Measurements from ENCODE around the gene CACNA1C. TPM values are rescaled to one million over a fixed set of nuclear protein-coding genes. Genes with fewer than 3 reads are reported as not detected.
A peak's percentile ranks its signal among the peaks of the same experiment; 100 is the strongest.

CACNA1C gene
- total and polyA plus RNA-seq, 4 donors, result 14.8 to 22.2 (median 18.3) TPM

GRCh38 chr12:2432856-2433255 is 380.1 kb downstream of the CACNA1C start:
- Histone ChIP-seq H3K27me3 (ENCODE audit: control insufficient read depth, insufficient read depth, low read length) (no peaks in the 10 kb centered on the region), H3K27ac (ENCODE audit: low read depth, low read length) (no peak overlapping the region), H3K36me3 (ENCODE audit: control insufficient read depth, insufficient read depth, low read length) (peaks cover 4% of the 10 kb centered on the region), H3K4me3 (ENCODE audit: low read depth, low read length) (no peak overlapping the region), H3K4me1 (ENCODE audit: control insufficient read depth, insufficient read depth, low read length) (peaks cover 7% of the 10 kb centered on the region), H3K9me3 (ENCODE audit: control insufficient read depth, insufficient read depth, low read length) (no peaks in the 10 kb centered on the region)
- no peak for DNase-seq (ENCODE audit: low read depth in 4 of 6, low spot score in 6 of 6)
- 72% methylated on average over 4 of the region's 5 CpGs for WGBS (ENCODE audit: insufficient coverage)

DNA sequence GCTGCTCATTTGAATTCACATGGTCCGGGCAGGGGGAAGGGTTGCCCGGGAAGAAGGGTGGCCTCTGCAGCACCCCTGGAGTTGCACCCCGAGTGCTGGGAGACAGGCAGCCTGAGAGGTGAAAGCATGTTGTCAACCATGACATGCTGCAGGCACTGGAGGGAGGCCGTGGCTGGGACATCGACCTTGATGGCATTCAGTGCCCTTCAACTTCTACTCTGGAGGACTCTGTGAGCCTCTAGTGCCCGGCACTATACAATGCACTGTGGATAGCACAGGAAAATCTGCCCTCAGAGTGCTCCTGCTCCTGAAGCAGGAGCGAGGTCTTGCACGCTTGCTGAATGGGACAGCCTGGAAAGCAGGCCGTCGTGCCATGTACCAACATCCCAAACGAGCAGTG is 382.7 kb downstream of the CACNA1C start:
- Histone ChIP-seq H3K4me1 (ENCODE audit: control insufficient read depth, insufficient read depth, low read length) (peaks cover 9% of the 10 kb centered on the region), H3K27me3 (ENCODE audit: control insufficient read depth, insufficient read depth, low read length) (no peaks in the 10 kb centered on the region), H3K4me3 (ENCODE audit: low read depth, low read length) (no peak overlapping the region), H3K9me3 (ENCODE audit: control insufficient read depth, insufficient read depth, low read length) (no peaks in the 10 kb centered on the region), H3K36me3 (ENCODE audit: control insufficient read depth, insufficient read depth, low read length) (peaks cover 4% of the 10 kb centered on the region), H3K27ac (ENCODE audit: low read depth, low read length) (no peak overlapping the region)
- 89% methylated on average over 11 of the region's 11 CpGs for WGBS (ENCODE audit: insufficient coverage)
- DNase-seq (ENCODE audit: low read depth in 4 of 6, low spot score in 6 of 6), result no peak

DNA sequence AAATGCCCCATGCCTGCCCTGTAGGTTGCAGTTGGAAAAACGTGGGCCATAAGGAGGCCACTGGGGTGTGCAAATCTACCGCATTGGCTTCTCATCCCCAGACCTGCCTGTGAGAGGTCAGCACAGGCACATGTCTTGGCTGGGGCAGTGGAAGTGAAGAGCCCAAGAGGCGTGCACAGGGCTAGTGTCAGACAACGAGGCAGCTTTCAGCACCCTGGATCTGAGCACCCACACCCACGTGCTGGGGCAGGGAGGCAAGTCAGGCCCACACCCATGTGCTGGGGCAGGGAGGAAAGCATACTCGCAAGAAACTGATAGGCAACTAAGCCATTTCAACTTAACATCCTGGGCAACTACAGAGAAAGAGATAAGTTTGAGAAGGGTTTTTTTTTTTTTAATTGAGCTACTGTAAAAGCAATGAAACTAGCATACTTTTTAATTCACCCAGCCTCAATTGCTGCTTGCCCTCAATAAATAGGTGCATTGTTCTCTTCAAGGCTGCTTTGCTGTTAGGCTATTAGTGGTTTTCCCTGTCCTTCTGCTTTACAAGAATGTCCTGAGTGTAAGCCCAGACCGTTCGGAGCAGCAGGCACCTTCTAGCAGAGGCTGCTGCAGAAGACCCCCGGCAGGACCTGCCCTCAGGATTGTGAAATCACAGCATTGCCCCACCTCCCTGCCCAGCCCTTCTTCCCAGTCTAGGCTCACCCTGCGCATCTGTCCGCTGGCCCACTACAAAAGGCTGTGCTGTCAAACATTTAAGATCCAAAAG is 386.7 kb downstream of the CACNA1C start:
- no peak overlapping the region for H3K4me3 ChIP-seq (ENCODE audit: low read depth, low read length)
- no peaks in the 10 kb centered on the region for H3K27me3 ChIP-seq (ENCODE audit: control insufficient read depth, insufficient read depth, low read length)
- H3K9me3 ChIP-seq (ENCODE audit: control insufficient read depth, insufficient read depth, low read length), result no peaks in the 10 kb centered on the region
- no peak overlapping the region for H3K27ac ChIP-seq (ENCODE audit: low read depth, low read length)
- peaks cover 9% of the 10 kb centered on the region for H3K4me1 ChIP-seq (ENCODE audit: control insufficient read depth, insufficient read depth, low read length)
- 51% methylated on average over 7 of the region's 11 CpGs for WGBS (ENCODE audit: insufficient coverage)
- H3K36me3 ChIP-seq (ENCODE audit: control insufficient read depth, insufficient read depth, low read length), result peaks cover 4% of the 10 kb centered on the region
- DNase-seq (ENCODE audit: low read depth in 4 of 6, low spot score in 6 of 6), result no peak

DNA sequence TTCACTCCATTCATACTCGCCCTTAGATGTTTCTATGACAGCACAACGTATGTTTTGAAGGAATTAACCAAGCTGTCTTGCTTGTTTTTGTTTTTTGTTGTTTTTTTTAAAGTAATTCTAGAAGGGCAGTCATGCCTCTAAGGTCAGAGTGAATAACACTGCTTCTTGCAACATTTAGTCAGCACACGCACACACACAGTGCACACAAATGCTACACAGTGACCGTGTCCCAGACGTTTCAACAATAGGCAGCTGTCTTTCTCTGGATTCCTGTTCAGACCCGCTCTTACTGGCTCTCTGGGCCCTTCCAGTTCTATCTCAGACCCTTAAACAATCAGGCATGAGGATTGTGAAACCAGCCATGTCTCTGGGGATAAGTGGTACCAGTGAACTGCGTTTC is 391.0 kb downstream of the CACNA1C start:
- Histone ChIP-seq H3K9me3 (ENCODE audit: control insufficient read depth, insufficient read depth, low read length) (no peaks in the 10 kb centered on the region), H3K36me3 (ENCODE audit: control insufficient read depth, insufficient read depth, low read length) (no peaks in the 10 kb centered on the region)
- WGBS (ENCODE audit: insufficient coverage), result 51% methylated on average over 5 of the region's 7 CpGs

GRCh38 chr12:2445968-2446367 is 393.2 kb downstream of the CACNA1C start:
- Histone ChIP-seq H3K27ac (ENCODE audit: low read depth, low read length) (no peak overlapping the region), H3K36me3 (ENCODE audit: control insufficient read depth, insufficient read depth, low read length) (peaks cover 7% of the 10 kb centered on the region), H3K4me3 (ENCODE audit: low read depth, low read length) (no peak overlapping the region), H3K9me3 (ENCODE audit: control insufficient read depth, insufficient read depth, low read length) (no peaks in the 10 kb centered on the region), H3K4me1 (ENCODE audit: control insufficient read depth, insufficient read depth, low read length) (peaks cover 8% of the 10 kb centered on the region), H3K27me3 (ENCODE audit: control insufficient read depth, insufficient read depth, low read length) (no peaks in the 10 kb centered on the region)
- 79% methylated on average over 1 of the region's 1 CpG for WGBS (ENCODE audit: insufficient coverage)
- no peak for DNase-seq (ENCODE audit: low read depth in 4 of 6, low spot score in 6 of 6)

More for the DNA sequence above, 391.0 kb downstream of the CACNA1C start:
- DNase-seq (ENCODE audit: low read depth in 4 of 6, low spot score in 6 of 6), result no peak
- no peak overlapping the region for H3K4me3 ChIP-seq (ENCODE audit: low read depth, low read length)
- H3K27me3 ChIP-seq (ENCODE audit: control insufficient read depth, insufficient read depth, low read length), result no peaks in the 10 kb centered on the region
- H3K4me1 ChIP-seq (ENCODE audit: control insufficient read depth, insufficient read depth, low read length), result peaks cover 18% of the 10 kb centered on the region
- H3K27ac ChIP-seq (ENCODE audit: low read depth, low read length), result no peak overlapping the region

DNA sequence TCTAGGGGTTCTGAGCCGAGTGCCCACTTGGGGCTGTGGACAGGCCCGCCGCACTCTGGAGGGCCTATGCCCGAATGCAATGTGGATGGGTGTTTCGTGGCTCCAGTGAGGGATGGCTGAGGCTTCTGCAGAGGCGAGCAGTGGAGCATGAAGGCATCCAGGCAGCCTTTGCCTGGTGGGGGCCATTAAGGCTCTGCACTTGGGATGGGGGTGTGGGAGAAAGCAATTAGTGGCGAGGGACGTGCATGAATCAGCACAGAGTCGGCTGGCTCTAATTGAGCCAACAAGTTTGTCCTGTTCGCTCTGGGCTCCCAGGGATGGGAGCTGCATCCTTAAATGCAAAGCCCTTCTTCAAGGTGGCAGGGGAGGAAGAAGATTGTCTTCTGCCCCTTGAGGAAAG is 395.1 kb downstream of the CACNA1C start:
- Histone ChIP-seq H3K27me3 (ENCODE audit: control insufficient read depth, insufficient read depth, low read length) (no peaks in the 10 kb centered on the region), H3K36me3 (ENCODE audit: control insufficient read depth, insufficient read depth, low read length) (peaks cover 13% of the 10 kb centered on the region), H3K4me1 (ENCODE audit: control insufficient read depth, insufficient read depth, low read length) (peaks cover 8% of the 10 kb centered on the region), H3K27ac (ENCODE audit: low read depth, low read length) (no peak overlapping the region), H3K4me3 (ENCODE audit: low read depth, low read length) (no peak overlapping the region), H3K9me3 (ENCODE audit: control insufficient read depth, insufficient read depth, low read length) (no peaks in the 10 kb centered on the region)
- peak in 1 of 6 donors; percentile 13 for DNase-seq (ENCODE audit: low read depth in 4 of 6, low spot score in 6 of 6)
- WGBS (ENCODE audit: insufficient coverage), result 68% methylated on average over 9 of the region's 10 CpGs

- H3K9me3 ChIP-seq (ENCODE audit: control insufficient read depth, insufficient read depth, low read length), result no peaks in the 10 kb centered on the region
- H3K4me1 ChIP-seq (ENCODE audit: control insufficient read depth, insufficient read depth, low read length), result peaks cover 8% of the 10 kb centered on the region
- H3K27ac ChIP-seq (ENCODE audit: low read depth, low read length), result no peak overlapping the region
- H3K4me3 ChIP-seq (ENCODE audit: low read depth, low read length), result no peak overlapping the region
- H3K27me3 ChIP-seq (ENCODE audit: control insufficient read depth, insufficient read depth, low read length), result no peaks in the 10 kb centered on the region
- no peak for DNase-seq (ENCODE audit: low read depth in 4 of 6, low spot score in 6 of 6)
- peaks cover 13% of the 10 kb centered on the region for H3K36me3 ChIP-seq (ENCODE audit: control insufficient read depth, insufficient read depth, low read length)
- 52% methylated on average over 2 of the region's 6 CpGs for WGBS (ENCODE audit: insufficient coverage)
Measured at GRCh38 chr12:2449586-2449985, 396.8 kb downstream of the CACNA1C start.

GRCh38 chr12:2450553-2450952 is 397.8 kb downstream of the CACNA1C start:
- H3K27me3 ChIP-seq (ENCODE audit: control insufficient read depth, insufficient read depth, low read length), result no peaks in the 10 kb centered on the region
- 62% methylated on average over 8 of the region's 9 CpGs for WGBS (ENCODE audit: insufficient coverage)

DNA sequence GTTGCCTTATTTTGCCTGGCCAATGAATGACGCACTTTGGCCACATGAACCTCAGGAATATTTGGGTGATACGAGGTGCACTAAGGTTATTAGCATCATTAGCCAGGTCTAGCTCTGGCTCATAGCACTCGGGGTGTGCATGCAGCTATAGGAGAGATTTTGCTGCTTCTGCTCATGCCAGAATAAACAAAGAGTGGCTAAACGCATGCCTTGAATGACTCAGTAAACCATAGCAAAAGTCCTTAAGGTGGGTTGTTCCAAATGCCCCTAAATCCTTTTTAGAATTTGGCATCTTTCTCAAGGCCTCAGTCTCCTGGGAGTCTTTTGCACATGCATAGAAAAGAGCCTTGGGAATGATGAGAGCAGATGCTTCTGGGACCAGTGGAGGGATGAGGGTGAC is 398.2 kb downstream of the CACNA1C start:
- no peaks in the 10 kb centered on the region for H3K27me3 ChIP-seq (ENCODE audit: control insufficient read depth, insufficient read depth, low read length)
- peaks cover 8% of the 10 kb centered on the region for H3K4me1 ChIP-seq (ENCODE audit: control insufficient read depth, insufficient read depth, low read length)
- H3K36me3 ChIP-seq (ENCODE audit: control insufficient read depth, insufficient read depth, low read length), result peaks cover 16% of the 10 kb centered on the region
- DNase-seq (ENCODE audit: low read depth in 4 of 6, low spot score in 6 of 6), result no peak
- H3K27ac ChIP-seq (ENCODE audit: low read depth, low read length), result no peak overlapping the region
- no peak overlapping the region for H3K4me3 ChIP-seq (ENCODE audit: low read depth, low read length)
- no peaks in the 10 kb centered on the region for H3K9me3 ChIP-seq (ENCODE audit: control insufficient read depth, insufficient read depth, low read length)
- WGBS (ENCODE audit: insufficient coverage), result 87% methylated on average over 4 of the region's 4 CpGs

More at GRCh38 chr12:2450553-2450952, 397.8 kb downstream of the CACNA1C start:
- peaks cover 8% of the 10 kb centered on the region for H3K4me1 ChIP-seq (ENCODE audit: control insufficient read depth, insufficient read depth, low read length)
- no peak overlapping the region for H3K27ac ChIP-seq (ENCODE audit: low read depth, low read length)
- H3K36me3 ChIP-seq (ENCODE audit: control insufficient read depth, insufficient read depth, low read length), result peaks cover 16% of the 10 kb centered on the region
- no peak overlapping the region for H3K4me3 ChIP-seq (ENCODE audit: low read depth, low read length)
- DNase-seq (ENCODE audit: low read depth in 4 of 6, low spot score in 6 of 6), result no peak
- no peaks in the 10 kb centered on the region for H3K9me3 ChIP-seq (ENCODE audit: control insufficient read depth, insufficient read depth, low read length)

DNA sequence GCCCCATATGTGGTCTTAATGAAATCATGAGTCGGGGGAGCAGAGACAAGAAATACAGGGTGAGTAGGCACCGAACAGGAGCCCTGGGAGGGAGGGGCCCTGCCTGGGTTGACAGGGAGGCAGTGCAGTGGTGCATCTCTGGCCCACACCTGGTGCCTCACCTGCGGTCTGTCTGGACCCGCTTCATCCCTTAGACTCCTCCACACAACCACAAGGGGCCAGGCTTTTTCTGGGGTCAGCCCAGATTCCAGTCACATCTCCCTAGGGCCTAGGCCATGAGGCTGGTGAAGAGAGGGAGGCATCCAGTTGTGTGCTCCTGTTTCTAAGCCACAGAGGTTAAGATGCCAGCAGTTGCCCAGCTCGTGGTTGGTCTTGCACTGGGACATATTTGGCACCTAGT is 398.7 kb downstream of the CACNA1C start:
- 77% methylated on average over 2 of the region's 5 CpGs for WGBS (ENCODE audit: insufficient coverage)
- H3K27ac ChIP-seq (ENCODE audit: low read depth, low read length), result no peak overlapping the region
- peaks cover 20% of the 10 kb centered on the region for H3K36me3 ChIP-seq (ENCODE audit: control insufficient read depth, insufficient read depth, low read length)

More for the DNA sequence above, 398.7 kb downstream of the CACNA1C start:
- H3K27me3 ChIP-seq (ENCODE audit: control insufficient read depth, insufficient read depth, low read length), result no peaks in the 10 kb centered on the region
- peaks cover 8% of the 10 kb centered on the region for H3K4me1 ChIP-seq (ENCODE audit: control insufficient read depth, insufficient read depth, low read length)
- no peaks in the 10 kb centered on the region for H3K9me3 ChIP-seq (ENCODE audit: control insufficient read depth, insufficient read depth, low read length)
- no peak overlapping the region for H3K4me3 ChIP-seq (ENCODE audit: low read depth, low read length)
- DNase-seq (ENCODE audit: low read depth in 4 of 6, low spot score in 6 of 6), result no peak
